Measurements from ENCODE around the gene ZPLD1.

Gene ZPLD1

DNA sequence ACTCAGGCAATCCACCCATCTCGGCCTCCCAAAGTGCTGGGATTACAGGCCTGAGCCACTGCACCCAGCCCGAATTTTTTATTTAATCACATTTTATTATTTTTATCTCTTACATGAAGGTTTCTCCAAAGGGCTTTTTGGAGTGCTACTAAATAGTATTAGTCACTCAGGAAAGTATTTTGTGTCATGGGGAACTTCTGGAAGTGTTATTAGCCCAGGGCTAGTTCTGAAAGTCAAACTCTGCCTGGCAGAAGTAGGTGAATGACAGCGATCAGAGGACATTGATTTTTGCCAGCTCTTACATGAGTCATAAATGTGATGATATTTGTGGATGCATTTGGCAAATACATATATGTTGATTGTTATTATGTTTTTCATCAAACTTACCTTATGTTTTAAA, 48.7 kb downstream of the ZPLD1 start:
- H3K36me3 ChIP-seq (ENCODE audit: control insufficient read depth, insufficient read depth, low read length) = no peaks in the 10 kb centered on the region
- WGBS, 2 experiments (ENCODE audit: insufficient coverage in 2 of 2) = 100% methylated on average over 2 of the region's 3 CpGs
- H3K27ac ChIP-seq (ENCODE audit: low read depth, low read length, severe bottlenecking) = no peak overlapping the region
- H3K4me3 ChIP-seq (ENCODE audit: extremely low read depth, insufficient read depth, low read length, poor library complexity, severe bottlenecking) = no peak overlapping the region
- H3K9me3 ChIP-seq (ENCODE audit: control insufficient read depth, low read length) = no peaks in the 10 kb centered on the region
- no peaks in the 10 kb centered on the region for H3K4me1 ChIP-seq (ENCODE audit: control insufficient read depth, insufficient read depth, low read length, poor library complexity, severe bottlenecking)

DNA sequence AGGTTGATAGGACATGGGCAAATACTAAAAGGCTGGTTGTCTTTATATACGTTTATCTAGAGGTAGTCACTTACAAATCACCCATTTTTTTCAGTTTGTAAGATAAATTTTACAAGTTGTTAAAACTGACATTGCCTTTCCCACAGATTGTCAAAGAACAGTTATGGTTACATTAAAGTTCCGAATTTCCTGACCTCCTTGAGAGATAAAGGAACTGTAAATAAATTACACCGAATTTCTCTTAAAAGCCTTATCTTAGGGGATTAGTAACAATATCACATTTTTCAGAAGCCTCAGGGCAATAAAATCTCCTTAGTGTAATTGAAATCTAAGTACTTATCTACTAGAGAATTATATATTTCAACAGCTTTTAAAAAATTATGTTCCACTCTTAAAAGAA, 49.5 kb downstream of the ZPLD1 start:
- Histone ChIP-seq H3K9me3 (ENCODE audit: control insufficient read depth, low read length) (no peaks in the 10 kb centered on the region), H3K27ac (ENCODE audit: low read depth, low read length, severe bottlenecking) (no peak overlapping the region), H3K4me3 (ENCODE audit: extremely low read depth, insufficient read depth, low read length, poor library complexity, severe bottlenecking) (no peak overlapping the region), H3K4me1 (ENCODE audit: control insufficient read depth, insufficient read depth, low read length, poor library complexity, severe bottlenecking) (no peaks in the 10 kb centered on the region), H3K36me3 (ENCODE audit: control insufficient read depth, insufficient read depth, low read length) (no peaks in the 10 kb centered on the region)
- no CpG with 5 or more reads among the region's 3 CpGs for WGBS, 2 experiments (ENCODE audit: insufficient coverage in 2 of 2)

- Histone ChIP-seq H3K4me3 (ENCODE audit: extremely low read depth, insufficient read depth, low read length, poor library complexity, severe bottlenecking) (no peak overlapping the region), H3K36me3 (ENCODE audit: control insufficient read depth, insufficient read depth, low read length) (no peaks in the 10 kb centered on the region), H3K4me1 (ENCODE audit: control insufficient read depth, insufficient read depth, low read length, poor library complexity, severe bottlenecking) (no peaks in the 10 kb centered on the region), H3K27ac (ENCODE audit: low read depth, low read length, severe bottlenecking) (no peak overlapping the region), H3K9me3 (ENCODE audit: control insufficient read depth, low read length) (no peaks in the 10 kb centered on the region)
- no CpG with 5 or more reads among the region's 2 CpGs for WGBS, 2 experiments (ENCODE audit: insufficient coverage in 2 of 2)
Observed at GRCh38 chr3:102485701-102486100, 50.9 kb downstream of the ZPLD1 start.

- H3K27ac ChIP-seq (ENCODE audit: low read depth, low read length, severe bottlenecking) = no peak overlapping the region
- H3K9me3 ChIP-seq (ENCODE audit: control insufficient read depth, low read length) = no peaks in the 10 kb centered on the region
- H3K36me3 ChIP-seq (ENCODE audit: control insufficient read depth, insufficient read depth, low read length) = no peaks in the 10 kb centered on the region
- H3K4me3 ChIP-seq (ENCODE audit: extremely low read depth, insufficient read depth, low read length, poor library complexity, severe bottlenecking) = no peak overlapping the region
- no peaks in the 10 kb centered on the region for H3K4me1 ChIP-seq (ENCODE audit: control insufficient read depth, insufficient read depth, low read length, poor library complexity, severe bottlenecking)
Observed at GRCh38 chr3:102488331-102488730, 53.5 kb downstream of the ZPLD1 start.

DNA sequence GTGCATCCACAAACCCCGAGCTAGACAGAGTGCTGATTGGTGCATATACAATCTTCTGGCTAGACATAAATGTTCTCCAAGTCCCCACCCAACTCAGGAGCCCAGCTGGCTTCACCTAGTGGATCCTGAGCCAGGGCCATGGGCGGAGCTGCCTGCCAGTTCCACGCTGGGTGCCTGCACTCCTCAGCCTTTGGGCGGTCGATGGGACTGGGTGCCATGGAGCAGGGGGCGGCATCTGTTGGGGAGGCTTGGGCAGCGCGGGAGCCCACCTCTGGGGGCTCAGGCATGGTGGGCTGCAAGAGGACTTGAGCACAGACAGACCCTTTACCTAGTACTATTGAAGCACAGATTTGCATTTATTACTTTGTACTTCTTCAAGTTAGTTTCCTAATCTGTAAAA, 57.5 kb downstream of the ZPLD1 start:
- no peaks in the 10 kb centered on the region for H3K9me3 ChIP-seq (ENCODE audit: control insufficient read depth, low read length)
- H3K4me1 ChIP-seq (ENCODE audit: control insufficient read depth, insufficient read depth, low read length, poor library complexity, severe bottlenecking) = no peaks in the 10 kb centered on the region
- WGBS, 2 experiments (ENCODE audit: insufficient coverage in 2 of 2) = 89 to 94% methylated on average over 3 to 6 of the region's 8 CpGs
- H3K36me3 ChIP-seq (ENCODE audit: control insufficient read depth, insufficient read depth, low read length) = no peaks in the 10 kb centered on the region
- no peak overlapping the region for H3K27ac ChIP-seq (ENCODE audit: low read depth, low read length, severe bottlenecking)
- H3K4me3 ChIP-seq (ENCODE audit: extremely low read depth, insufficient read depth, low read length, poor library complexity, severe bottlenecking) = no peak overlapping the region

GRCh38 chr3:102497571-102497970, 62.8 kb downstream of the ZPLD1 start:
- 100% methylated on average over 1 of the region's 3 CpGs; no CpG with 5 or more reads in 1 of the 2 experiments for WGBS, 2 experiments (ENCODE audit: insufficient coverage in 2 of 2)
- Histone ChIP-seq H3K36me3 (ENCODE audit: control insufficient read depth, insufficient read depth, low read length) (no peaks in the 10 kb centered on the region), H3K27ac (ENCODE audit: low read depth, low read length, severe bottlenecking) (no peak overlapping the region), H3K4me1 (ENCODE audit: control insufficient read depth, insufficient read depth, low read length, poor library complexity, severe bottlenecking) (no peaks in the 10 kb centered on the region), H3K4me3 (ENCODE audit: extremely low read depth, insufficient read depth, low read length, poor library complexity, severe bottlenecking) (no peak overlapping the region), H3K9me3 (ENCODE audit: control insufficient read depth, low read length) (no peaks in the 10 kb centered on the region)

GRCh38 chr3:102505542-102505941, 70.7 kb downstream of the ZPLD1 start:
- Histone ChIP-seq H3K9me3 (ENCODE audit: control insufficient read depth, low read length) (peaks cover 3% of the 10 kb centered on the region), H3K36me3 (ENCODE audit: control insufficient read depth, insufficient read depth, low read length) (no peaks in the 10 kb centered on the region), H3K4me1 (ENCODE audit: control insufficient read depth, insufficient read depth, low read length, poor library complexity, severe bottlenecking) (no peaks in the 10 kb centered on the region), H3K4me3 (ENCODE audit: extremely low read depth, insufficient read depth, low read length, poor library complexity, severe bottlenecking) (no peak overlapping the region), H3K27ac (ENCODE audit: low read depth, low read length, severe bottlenecking) (no peak overlapping the region)
- WGBS, 2 experiments (ENCODE audit: insufficient coverage in 2 of 2) = 50 to 83% methylated on average over 1 to 2 of the region's 2 CpGs

- Histone ChIP-seq H3K4me1 (ENCODE audit: control insufficient read depth, insufficient read depth, low read length, poor library complexity, severe bottlenecking) (no peaks in the 10 kb centered on the region), H3K27ac (ENCODE audit: low read depth, low read length, severe bottlenecking) (no peak overlapping the region), H3K9me3 (ENCODE audit: control insufficient read depth, low read length) (no peaks in the 10 kb centered on the region), H3K36me3 (ENCODE audit: control insufficient read depth, insufficient read depth, low read length) (no peaks in the 10 kb centered on the region), H3K4me3 (ENCODE audit: extremely low read depth, insufficient read depth, low read length, poor library complexity, severe bottlenecking) (no peak overlapping the region)
- WGBS, 2 experiments (ENCODE audit: insufficient coverage in 2 of 2) = no CpG with 5 or more reads among the region's 3 CpGs
Observed at GRCh38 chr3:102510663-102511062, 75.8 kb downstream of the ZPLD1 start.

GRCh38 chr3:102511168-102511567, 76.4 kb downstream of the ZPLD1 start:
- no peaks in the 10 kb centered on the region for H3K9me3 ChIP-seq (ENCODE audit: control insufficient read depth, low read length)
- H3K27ac ChIP-seq (ENCODE audit: low read depth, low read length, severe bottlenecking) = no peak overlapping the region
- H3K4me3 ChIP-seq (ENCODE audit: extremely low read depth, insufficient read depth, low read length, poor library complexity, severe bottlenecking) = no peak overlapping the region
- no peaks in the 10 kb centered on the region for H3K36me3 ChIP-seq (ENCODE audit: control insufficient read depth, insufficient read depth, low read length)
- no CpG with 5 or more reads among the region's 1 CpG for WGBS, 2 experiments (ENCODE audit: insufficient coverage in 2 of 2)
- H3K4me1 ChIP-seq (ENCODE audit: control insufficient read depth, insufficient read depth, low read length, poor library complexity, severe bottlenecking) = no peaks in the 10 kb centered on the region

DNA sequence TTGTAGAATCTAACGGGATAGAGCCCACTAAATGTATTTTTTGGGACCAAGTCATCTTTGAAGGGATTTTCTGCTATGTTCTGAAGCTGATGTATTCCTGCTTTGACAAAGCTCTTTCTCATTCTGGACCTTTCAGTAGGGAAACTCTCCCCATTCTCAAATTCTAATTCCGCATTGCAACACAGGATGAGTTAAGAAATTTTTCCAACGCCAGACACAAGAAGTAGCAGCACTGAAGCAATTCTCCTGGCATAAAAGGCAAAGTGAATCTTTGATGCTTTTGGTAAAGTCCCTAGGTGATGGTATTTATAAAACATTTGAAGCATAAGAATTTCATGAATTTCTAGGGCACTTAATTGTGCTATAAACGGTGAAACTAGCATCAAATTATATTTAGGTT, 76.8 kb downstream of the ZPLD1 start:
- Histone ChIP-seq H3K36me3 (ENCODE audit: control insufficient read depth, insufficient read depth, low read length) (no peaks in the 10 kb centered on the region), H3K4me3 (ENCODE audit: extremely low read depth, insufficient read depth, low read length, poor library complexity, severe bottlenecking) (no peak overlapping the region), H3K9me3 (ENCODE audit: control insufficient read depth, low read length) (no peaks in the 10 kb centered on the region), H3K27ac (ENCODE audit: low read depth, low read length, severe bottlenecking) (no peak overlapping the region), H3K4me1 (ENCODE audit: control insufficient read depth, insufficient read depth, low read length, poor library complexity, severe bottlenecking) (no peaks in the 10 kb centered on the region)
- WGBS, 2 experiments (ENCODE audit: insufficient coverage in 2 of 2) = 91 to 100% methylated on average over 1 to 3 of the region's 4 CpGs

- Histone ChIP-seq H3K4me1 (ENCODE audit: control insufficient read depth, insufficient read depth, low read length, poor library complexity, severe bottlenecking) (no peaks in the 10 kb centered on the region), H3K4me3 (ENCODE audit: extremely low read depth, insufficient read depth, low read length, poor library complexity, severe bottlenecking) (no peak overlapping the region), H3K36me3 (ENCODE audit: control insufficient read depth, insufficient read depth, low read length) (no peaks in the 10 kb centered on the region), H3K27ac (ENCODE audit: low read depth, low read length, severe bottlenecking) (no peak overlapping the region), H3K9me3 (ENCODE audit: control insufficient read depth, low read length) (no peaks in the 10 kb centered on the region)
- 84 to 94% methylated on average over 2 to 4 of the region's 5 CpGs for WGBS, 2 experiments (ENCODE audit: insufficient coverage in 2 of 2)
Observed at GRCh38 chr3:102512734-102513504, 78.1 kb downstream of the ZPLD1 start.
